Gastrocnemius medialis (tissue), 4 donors: ENCODE results near the gene DCAF11. TPM values are rescaled to one million over a fixed set of nuclear protein-coding genes. Genes with fewer than 3 reads are reported as not detected.

Experiments
- ATAC-seq, 2 donors: fragments of 150-250 bp; one replicate each; pipeline ENCODE4 v1.9.1; 2016
- DNase-seq, 2 donors: peaks; one replicate each; pipeline ENCODE4 v3.0.0-alpha.2; 2019
- H3K27ac ChIP-seq, 4 donors: fragments of 200-600 bp; sonication (generic); 1 replicate in 1 of 4; 2 replicates in 3 of 4; pipeline ENCODE4 v1.5.1; 2016 to 2018; ENCODE audit warnings: mild to moderate bottlenecking in 2 of 4, moderate library complexity in 1 of 4
- H3K27me3 ChIP-seq, 3 donors: fragments of 200-600 bp; sonication (generic) in 2 of 3; 1 replicate in 1 of 3; 2 replicates in 2 of 3; pipeline versions ENCODE4 v1.5.1 to v1.6.0; 2016 to 2019; ENCODE audit warnings: mild to moderate bottlenecking in 1 of 3, moderate library complexity in 1 of 3
- H3K36me3 ChIP-seq, 2 donors: fragments of 200-600 bp; sonication (generic) in 1 of 2; one replicate each; pipeline ENCODE4 v1.5.1; 2017 to 2018
- H3K4me1 ChIP-seq, 2 donors: fragments of 200-600 bp; sonication (generic) in 1 of 2; one replicate each; pipeline ENCODE4 v1.5.1; 2016 to 2017; ENCODE audit warnings: mild to moderate bottlenecking in 2 of 2
- H3K4me3 ChIP-seq, 4 donors: fragments of 200-600 bp; sonication (generic) in 3 of 4; 1 replicate in 1 of 4; 2 replicates in 3 of 4; pipeline ENCODE4 v1.5.1; 2016 to 2019; ENCODE audit warnings: mild to moderate bottlenecking in 2 of 4
- H3K9me3 ChIP-seq, 3 donors: fragments of 200-600 bp; sonication (generic) in 2 of 3; 1 replicate in 1 of 3; 2 replicates in 2 of 3; pipeline ENCODE4 v1.5.1; 2016 to 2019
- CTCF ChIP-seq, 5 experiments: fragments of 450-650 bp in 3 of 5; fragments of 200-600 bp in 2 of 5; sonication (generic) in 2 of 5; IDR thresholded peaks in 4 of 5; conservative IDR thresholded peaks in 1 of 5; 1 replicate in 4 of 5; 2 replicates in 1 of 5; pipeline ENCODE4 v1.5.1; 2016 to 2019; ENCODE audit warnings: antibody characterized with exemption in 5 of 5, mild to moderate bottlenecking in 3 of 5, moderate library complexity in 3 of 5
- POLR2A ChIP-seq, 2 donors: fragments of 450-650 bp; IDR thresholded peaks; one replicate each; pipeline ENCODE4 v1.6.1; 2017; ENCODE audit warnings: antibody characterized with exemption in 2 of 2, mild to moderate bottlenecking in 2 of 2, moderate library complexity in 2 of 2
- in situ Hi-C, 4 donors: fragments of 200-750 bp; cut with MboI; loops; one replicate each; pipeline versions ENCODE4 v1.15.0 to v1.8.0; 2017; ENCODE audit warnings: low sequenced_read_pairs in 4 of 4
- intact Hi-C: fragments of 100-400 bp; cut with DNase I; formaldehyde crosslinking; loops from one replicate; pipeline ENCODE4 v1.15.1; 2023; ENCODE audit warnings: low total_unique reads
- total RNA-seq, 4 donors: library from RNA; depleted of rRNA; stranded (reverse); fragments of >200 nt; gene quantifications; one replicate each; pipeline versions ENCODE4 v1.1.0 to v1.2.3, GENCODE V29; 2016

Gene DCAF11
- total RNA-seq, 4 donors from 2014 or later = 52.4 to 113 (median 88.7) TPM

- H3K4me1 ChIP-seq = no peaks in the 10 kb centered on the region
- H3K36me3 ChIP-seq = no peaks in the 10 kb centered on the region
- in situ Hi-C loops (no loop called here), intact Hi-C loops (no loop called here)
- H3K9me3 ChIP-seq = no peaks in the 10 kb centered on the region
- ATAC-seq (no peak), DNase-seq (no peak)
- TF ChIP-seq POLR2A (IDR thresholded peaks at IDR 0.05) = no peak
- TF ChIP-seq CTCF (IDR thresholded peaks at IDR 0.05 in 4 of 5, conservative IDR thresholded peaks at IDR 0.05 in 1 of 5) = no peak
- no peak overlapping the region for H3K27ac ChIP-seq
- peaks cover 17 to 19% (median 18%) of the 10 kb centered on the region in 3 donors for H3K27me3 ChIP-seq
- no peak overlapping the region for H3K4me3 ChIP-seq
These were observed 39.7 kb upstream of the DCAF11 start for GRCh38 chr14:24074625-24075484.

- Histone ChIP-seq H3K27ac (no peak overlapping the region), H3K9me3 (no peaks in the 10 kb centered on the region), H3K36me3 (no peaks in the 10 kb centered on the region), H3K4me3 (no peak overlapping the region), H3K27me3 (peaks cover 17 to 19% (median 18%) of the 10 kb centered on the region in 3 donors), H3K4me1 (peaks cover 0 to 3% of the 10 kb centered on the region in 2 donors)
- in situ Hi-C loops (no loop called here), intact Hi-C loops (no loop called here)
- DNase-seq = no peak
- no peak for TF ChIP-seq POLR2A (IDR thresholded peaks at IDR 0.05)
- no peak for TF ChIP-seq CTCF (IDR thresholded peaks at IDR 0.05 in 4 of 5, conservative IDR thresholded peaks at IDR 0.05 in 1 of 5)
- no peak for ATAC-seq
These were observed 38.9 kb upstream of the DCAF11 start for GRCh38 chr14:24075485-24076301.

GRCh38 chr14:24076302-24076601, 38.3 kb upstream of the DCAF11 start:
- Histone ChIP-seq H3K36me3 (no peaks in the 10 kb centered on the region), H3K27me3 (peaks cover 17 to 19% (median 18%) of the 10 kb centered on the region in 3 donors), H3K4me1 (peaks cover 0 to 4% of the 10 kb centered on the region in 2 donors), H3K9me3 (no peaks in the 10 kb centered on the region), H3K4me3 (no peak overlapping the region), H3K27ac (no peak overlapping the region)
- in situ Hi-C loops (no loop called here), intact Hi-C loops (no loop called here)
- TF ChIP-seq POLR2A (IDR thresholded peaks at IDR 0.05) = no peak
- no peak for TF ChIP-seq CTCF (IDR thresholded peaks at IDR 0.05 in 4 of 5, conservative IDR thresholded peaks at IDR 0.05 in 1 of 5)
- no peak for ATAC-seq
- DNase-seq = no peak

- TF ChIP-seq CTCF (IDR thresholded peaks at IDR 0.05 in 4 of 5, conservative IDR thresholded peaks at IDR 0.05 in 1 of 5) = no peak
- no peak for TF ChIP-seq POLR2A (IDR thresholded peaks at IDR 0.05)
- in situ Hi-C loops (no loop called here), intact Hi-C loops (no loop called here)
- no peak for DNase-seq
- Histone ChIP-seq H3K9me3 (no peaks in the 10 kb centered on the region), H3K4me3 (no peak overlapping the region), H3K27me3 (peaks cover 15 to 19% (median 16%) of the 10 kb centered on the region in 3 donors), H3K36me3 (no peaks in the 10 kb centered on the region), H3K27ac (no peak overlapping the region), H3K4me1 (peaks cover 0 to 10% of the 10 kb centered on the region in 2 donors)
- ATAC-seq = no peak
These were observed 37.5 kb upstream of the DCAF11 start for GRCh38 chr14:24077086-24077485.
